HG02759 (cell line): ENCODE results near the gene PCSK2.
"Not testable (repeated sequence)": the region's sequence is repeated elsewhere in the genome, so short reads cannot be mapped to it uniquely, and the experiment has no call there.

Source experiments
- ATAC-seq: cut with Tn5 transposase; IDR thresholded peaks from one replicate; pipeline ENCODE4 v1.9.1; 2021; ENCODE audit warnings: mild to moderate bottlenecking, moderate library complexity; ENCODE audit not compliant: unreplicated experiment

The PCSK2 gene

GRCh38 chr20:17226410-17227218 lies at the start of gene PCSK2:
Gene PCSK2 (plus strand): TSS chr20:17227040. CDS start chr20:17227306, 266 bp downstream.
- no peak for ATAC-seq

- ATAC-seq, result no peak
Measured at GRCh38 chr20:17177341-17177740, 49.5 kb upstream of the PCSK2 start.

- ATAC-seq, result no peak
Measured at GRCh38 chr20:17179840-17180239, 47.0 kb upstream of the PCSK2 start.

GRCh38 chr20:17189976-17190695 lies 36.7 kb upstream of the PCSK2 start:
- no peak for ATAC-seq

- ATAC-seq, result no peak
Measured at GRCh38 chr20:17197041-17197440, 29.8 kb upstream of the PCSK2 start.

- ATAC-seq, result no peak
Measured at GRCh38 chr20:17202030-17202429, 24.8 kb upstream of the PCSK2 start.

- ATAC-seq, result no peak
Measured at GRCh38 chr20:17202673-17203072, 24.2 kb upstream of the PCSK2 start.

GRCh38 chr20:17205084-17205813 lies 21.6 kb upstream of the PCSK2 start:
- no peak for ATAC-seq

- ATAC-seq, result no peak
Measured at GRCh38 chr20:17210387-17210786, 16.5 kb upstream of the PCSK2 start.

GRCh38 chr20:17210983-17211382 lies 15.9 kb upstream of the PCSK2 start:
- ATAC-seq, result no peak

- ATAC-seq, result no peak
Measured at GRCh38 chr20:17215167-17215566, 11.7 kb upstream of the PCSK2 start.

GRCh38 chr20:17219856-17220255 lies 7.0 kb upstream of the PCSK2 start:
- not testable (repeated sequence) for ATAC-seq

- ATAC-seq, result no peak
Measured at GRCh38 chr20:17223553-17223952, 3.3 kb upstream of the PCSK2 start.

- no peak for ATAC-seq
Measured at GRCh38 chr20:17225851-17226409, 910 bp upstream of the PCSK2 start.

- no peak for ATAC-seq
Measured at GRCh38 chr20:17227219-17227575, 357 bp downstream of the PCSK2 start.

- no peak for ATAC-seq
Measured at GRCh38 chr20:17227669-17228623, 1.1 kb downstream of the PCSK2 start.

- ATAC-seq, result no peak
Measured at GRCh38 chr20:17228624-17229061, 1.8 kb downstream of the PCSK2 start.

GRCh38 chr20:17229256-17229655 lies 2.4 kb downstream of the PCSK2 start:
- ATAC-seq, result no peak

- ATAC-seq, result no peak
Measured at GRCh38 chr20:17233626-17234025, 6.8 kb downstream of the PCSK2 start.

GRCh38 chr20:17236766-17237165 lies 9.9 kb downstream of the PCSK2 start:
- no peak for ATAC-seq
